Colonic mucosa (tissue), 4 donors: Measurements from ENCODE around the gene PKD1. TPM values are rescaled to one million over a fixed set of nuclear protein-coding genes. Genes with fewer than 3 reads are reported as not detected.
A peak's percentile ranks its signal among the peaks of the same experiment; 100 is the strongest.

Experiments used
- DNase-seq: peaks from one replicate; pipeline ENCODE4 v3.0.0-alpha.2; 2020
- H3K27ac ChIP-seq: fragments of 200-600 bp; one replicate; pipeline ENCODE4 v1.8.0; 2021
- H3K27me3 ChIP-seq: fragments of 200-600 bp; one replicate; pipeline ENCODE4 v1.8.0; 2021
- H3K36me3 ChIP-seq: fragments of 200-600 bp; one replicate; pipeline ENCODE4 v1.8.0; 2021
- H3K4me1 ChIP-seq: fragments of 200-600 bp; one replicate; pipeline ENCODE4 v1.8.0; 2021; ENCODE audit warnings: mild to moderate bottlenecking
- H3K4me3 ChIP-seq: fragments of 200-600 bp; one replicate; pipeline ENCODE4 v1.8.0; 2021
- H3K9ac ChIP-seq, 2 donors: one replicate each; pipeline ENCODE4 v1.7.0; 2013; ENCODE audit warnings: control low read depth in 2 of 2, low read depth in 2 of 2, low read length in 2 of 2
- H3K9me3 ChIP-seq: fragments of 200-600 bp; one replicate; pipeline ENCODE4 v1.8.0; 2021
- CTCF ChIP-seq: fragments of 200-600 bp; IDR thresholded peaks from one replicate; pipeline ENCODE4 v1.8.0; 2022; ENCODE audit warnings: antibody characterized with exemption, mild to moderate bottlenecking
- intact Hi-C: fragments of 100-400 bp; cut with DNase I; formaldehyde crosslinking; loops from one replicate; pipeline ENCODE4 v1.14.1; 2022
- total RNA-seq, 2 donors: library from RNA; stranded (reverse); fragmentation: NEBNext Ultra II Directional in 1 of 2; extraction: Animal tissue kit (Norgen Biotek cat#: 25700) in 1 of 2; gene quantifications; one replicate each; pipeline ENCODE4 v1.2.1, GENCODE V29; 2021
- donor health status: healthy.
- donor health status: DM: no; HTN: no; CAD: no.
- donor health status: DM: no; HTN: no; CAD: no.

Gene PKD1
- total RNA-seq, 2 donors from 2014 or later, result 48.2 to 83.5 TPM

GRCh38 chr16:2157480-2158261, 22.0 kb upstream of the PKD1 start:
- Histone ChIP-seq H3K9me3 (no peaks in the 10 kb centered on the region), H3K36me3 (no peaks in the 10 kb centered on the region), H3K9ac (peak overlapping the region; percentile 26 to 74), H3K27ac (peak overlapping the region; percentile 51), H3K27me3 (no peaks in the 10 kb centered on the region), H3K4me3 (no peak overlapping the region), H3K4me1 (peaks cover 55% of the 10 kb centered on the region)
- peak; percentile 70 for DNase-seq
- TF ChIP-seq CTCF, result no peak
- intact Hi-C loops, result no loop called here

- Histone ChIP-seq H3K27me3 (no peaks in the 10 kb centered on the region), H3K9ac (peak overlapping the region; percentile 74 to 84), H3K4me3 (peak overlapping the region; percentile 69), H3K9me3 (no peaks in the 10 kb centered on the region), H3K36me3 (no peaks in the 10 kb centered on the region), H3K27ac (no peak overlapping the region), H3K4me1 (peaks cover 55% of the 10 kb centered on the region)
- intact Hi-C loops, result no loop called here
- TF ChIP-seq CTCF, result no peak
- DNase-seq, result no peak
Measured at GRCh38 chr16:2156849-2157224, 21.1 kb upstream of the PKD1 start.

GRCh38 chr16:2155977-2156848, 20.5 kb upstream of the PKD1 start:
- H3K4me3 ChIP-seq, result peak overlapping the region; percentile 69
- peaks cover 58% of the 10 kb centered on the region for H3K4me1 ChIP-seq
- peak overlapping the region; percentile 74 to 84 for H3K9ac ChIP-seq
- H3K27ac ChIP-seq, result peak overlapping the region; percentile 47
- H3K36me3 ChIP-seq, result no peaks in the 10 kb centered on the region
- no peaks in the 10 kb centered on the region for H3K27me3 ChIP-seq
- TF ChIP-seq CTCF, result no peak
- peak; percentile 39 for DNase-seq
- intact Hi-C loops, result no loop called here
- no peaks in the 10 kb centered on the region for H3K9me3 ChIP-seq

- Histone ChIP-seq H3K4me1 (peaks cover 60% of the 10 kb centered on the region), H3K9ac (peak within 1 kb of the TSS; percentile 84 to 100), H3K9me3 (no peaks in the 10 kb centered on the region), H3K36me3 (no peaks in the 10 kb centered on the region), H3K27ac (peak within 1 kb of the TSS; percentile 67), H3K27me3 (no peaks in the 10 kb centered on the region), H3K4me3 (peak within 1 kb of the TSS; percentile 76)
- TF ChIP-seq CTCF, result no peak
- intact Hi-C loops, result no loop called here
- peak; percentile 99 for DNase-seq
Measured at GRCh38 chr16:2155091-2155950, 19.6 kb upstream of the PKD1 start, which contains the start of gene TRAF7. Gene TRAF7, plus strand, starts transcription at chr16:2155782. Its CDS starts 8,139 bp downstream, at chr16:2163921.
